Urinary bladder (tissue), 2 donors: Measurements from ENCODE around the gene KLHDC8A. TPM values are rescaled to one million over a fixed set of nuclear protein-coding genes. Genes with fewer than 3 reads are reported as not detected.

ENCODE experiments used
- polyA plus RNA-seq: library from polyadenylated mRNA; stranded (reverse); fragments of 200-250 nt; gene quantifications from one replicate; pipeline ENCODE4 v1.2.3, GENCODE V29; 2013
- small RNA-seq: library from RNA; depleted of rRNA; stranded (forward); fragments of <200 nt; gene quantifications from one replicate; pipeline ENCODE3, GENCODE V24; 2014
- total RNA-seq: library from RNA; depleted of rRNA; stranded (reverse); fragments of >200 nt; gene quantifications from one replicate; pipeline ENCODE4 v1.2.3, GENCODE V29; 2014
- donor health status: healthy.

KLHDC8A gene
- total and polyA plus RNA-seq, 2 donors, result 0.28 to 3.0 TPM

Small RNA genes lying within 50 kb of the gene (small RNA-seq; reads per million reads assigned to genes)
- gene SNRPGP10, result not detected

Other genes with a start within 250 kb of the KLHDC8A start
- gene RBBP5, start 234.9 kb downstream of the KLHDC8A start, total RNA-seq, result 17.6 TPM
- gene RBBP5, start 234.9 kb downstream of the KLHDC8A start, polyA plus RNA-seq, result 7.9 TPM
- 15.5 TPM for gene DSTYK, start 145.2 kb downstream of the KLHDC8A start, total RNA-seq
- 8.6 TPM for gene DSTYK, start 145.2 kb downstream of the KLHDC8A start, polyA plus RNA-seq
- gene TMCC2, start 129.0 kb downstream of the KLHDC8A start, total RNA-seq, result 4.4 TPM
- 2.7 TPM for gene TMCC2, start 129.0 kb downstream of the KLHDC8A start, polyA plus RNA-seq
- 0.90 TPM for gene NUAK2, start 35.2 kb downstream of the KLHDC8A start, total RNA-seq
- gene NUAK2, start 35.2 kb downstream of the KLHDC8A start, polyA plus RNA-seq, result 0.82 TPM
- not detected for gene LEMD1, start 65.1 kb upstream of the KLHDC8A start, total RNA-seq
- not detected for gene LEMD1, start 65.1 kb upstream of the KLHDC8A start, polyA plus RNA-seq
- gene BLACAT1, start 99.1 kb upstream of the KLHDC8A start, total RNA-seq, result not detected
- 0.03 TPM for gene BLACAT1, start 99.1 kb upstream of the KLHDC8A start, polyA plus RNA-seq
- 3.5 TPM for gene CDK18, start 147.7 kb upstream of the KLHDC8A start, total RNA-seq
- gene CDK18, start 147.7 kb upstream of the KLHDC8A start, polyA plus RNA-seq, result 6.0 TPM